ENCODE data around the gene GARIN1A.
"Not testable (repeated sequence)": the region's sequence is repeated elsewhere in the genome, so short reads cannot be mapped to it uniquely, and the experiment has no call there.

The GARIN1A gene

GRCh38 chr7:128671992-128672391 lies at the start of gene GARIN1A:
Gene GARIN1A (plus strand): TSS chr7:128672292. CDS start chr7:128672398, 106 bp downstream.
- DNase-seq, result no peak

DNA sequence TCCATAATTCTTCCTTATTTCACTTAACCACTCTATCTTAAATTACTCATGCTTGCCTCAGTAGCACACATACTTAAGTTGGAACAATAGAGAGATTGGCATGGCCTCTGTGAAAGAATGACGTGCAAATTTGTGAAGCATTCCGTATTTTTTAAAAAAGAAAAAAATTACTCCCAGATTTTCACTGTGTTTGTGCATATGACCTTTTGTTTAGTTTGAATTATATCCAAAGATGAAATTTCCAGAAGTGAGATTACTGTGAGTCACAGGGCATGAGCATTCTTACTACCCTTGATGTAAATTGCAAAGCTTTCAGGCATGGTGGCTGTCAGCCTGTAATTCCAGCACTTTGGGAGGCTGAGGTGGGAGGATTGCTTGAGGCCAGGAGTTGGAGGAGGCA lies 45.0 kb upstream of the GARIN1A start:
- DNase-seq, result not testable (repeated sequence)

- DNase-seq, result not testable (repeated sequence)
These were observed 38.2 kb upstream of the GARIN1A start for GRCh38 chr7:128633915-128634314.

DNA sequence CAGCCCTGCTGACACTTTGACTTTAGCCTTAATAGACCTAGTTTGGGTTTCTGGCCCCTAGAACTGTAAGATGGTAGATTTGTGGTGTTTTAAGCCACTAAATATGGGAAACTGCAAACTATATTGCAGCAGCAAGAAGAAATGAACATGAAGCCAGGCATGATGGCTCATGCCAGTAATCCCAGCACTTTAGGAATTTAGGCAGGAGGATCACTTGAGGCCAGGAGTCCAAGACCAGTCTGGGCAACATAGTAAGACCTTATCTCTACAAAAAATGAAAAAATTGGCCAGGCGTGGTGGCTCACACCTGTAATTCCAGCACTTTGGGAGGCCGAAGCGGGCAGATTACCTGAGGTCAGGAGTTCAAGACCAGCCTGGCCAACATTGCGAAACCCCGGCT lies 26.9 kb upstream of the GARIN1A start:
- DNase-seq, result not testable (repeated sequence)

DNA sequence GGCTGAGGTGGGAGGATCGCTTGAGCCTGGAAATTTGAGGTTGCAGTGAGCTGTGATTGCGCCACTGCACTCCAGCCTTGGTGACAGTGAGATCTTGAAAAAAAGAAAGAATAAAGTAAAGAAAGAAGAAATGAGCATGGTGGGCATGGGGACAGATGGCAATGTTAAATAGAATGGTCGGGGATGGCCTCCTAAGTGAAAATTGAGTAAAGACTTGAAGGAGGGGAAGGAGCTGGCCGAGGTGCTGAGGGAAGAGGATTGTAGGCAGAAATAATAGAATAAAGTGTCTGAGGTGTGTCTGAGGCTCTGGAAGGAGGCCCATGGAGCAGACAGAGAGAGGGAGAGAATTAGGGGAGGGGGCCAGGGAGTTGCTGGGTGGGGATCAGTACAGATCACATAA lies 26.2 kb upstream of the GARIN1A start:
- not testable (repeated sequence) for DNase-seq

DNA sequence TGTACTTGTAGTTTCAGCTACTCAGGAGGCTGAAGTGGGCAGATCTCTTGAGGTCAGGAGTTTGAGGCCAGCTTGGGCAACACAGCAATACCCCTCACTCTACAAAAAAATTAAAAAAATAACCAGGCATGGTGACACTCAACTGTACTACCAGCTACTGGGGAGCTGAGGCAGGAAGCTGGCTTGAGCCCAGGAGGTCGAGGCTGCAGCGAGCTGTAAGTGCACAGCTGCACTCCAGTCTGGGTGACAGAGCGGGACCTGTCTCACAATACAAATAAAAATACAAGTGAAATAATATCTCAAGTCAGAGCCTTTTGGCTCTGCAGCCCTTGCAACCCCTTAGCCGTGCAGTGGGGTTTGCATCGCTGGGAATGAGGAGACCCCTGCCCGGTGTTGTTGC lies 25.2 kb upstream of the GARIN1A start:
- DNase-seq, result not testable (repeated sequence)

DNA sequence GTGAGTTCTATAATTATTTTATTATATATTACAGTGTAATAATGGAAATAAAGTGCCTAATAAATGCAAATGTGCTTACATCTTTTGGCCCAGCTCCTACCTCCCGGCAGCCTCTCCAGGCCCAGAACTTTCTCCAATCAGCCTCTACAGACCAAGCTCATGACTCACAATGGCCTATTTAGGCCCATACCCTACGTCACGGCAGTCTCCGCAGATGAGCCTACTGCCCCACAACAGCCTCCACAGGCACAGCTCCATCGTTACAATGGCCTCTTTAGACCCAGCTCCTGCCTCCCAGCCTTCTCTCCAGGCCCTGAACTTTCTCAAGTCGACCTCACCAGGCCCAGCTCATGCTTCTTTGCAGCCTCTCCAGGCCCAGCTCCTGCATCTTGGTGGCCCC lies 21.0 kb upstream of the GARIN1A start:
- DNase-seq, result not testable (repeated sequence)

- DNase-seq, result not testable (repeated sequence)
These were observed 19.5 kb upstream of the GARIN1A start for GRCh38 chr7:128652606-128653005.

- DNase-seq, result not testable (repeated sequence)
These were observed 18.9 kb upstream of the GARIN1A start for GRCh38 chr7:128653197-128653596.

GRCh38 chr7:128654080-128654479 lies 18.0 kb upstream of the GARIN1A start:
- not testable (repeated sequence) for DNase-seq

DNA sequence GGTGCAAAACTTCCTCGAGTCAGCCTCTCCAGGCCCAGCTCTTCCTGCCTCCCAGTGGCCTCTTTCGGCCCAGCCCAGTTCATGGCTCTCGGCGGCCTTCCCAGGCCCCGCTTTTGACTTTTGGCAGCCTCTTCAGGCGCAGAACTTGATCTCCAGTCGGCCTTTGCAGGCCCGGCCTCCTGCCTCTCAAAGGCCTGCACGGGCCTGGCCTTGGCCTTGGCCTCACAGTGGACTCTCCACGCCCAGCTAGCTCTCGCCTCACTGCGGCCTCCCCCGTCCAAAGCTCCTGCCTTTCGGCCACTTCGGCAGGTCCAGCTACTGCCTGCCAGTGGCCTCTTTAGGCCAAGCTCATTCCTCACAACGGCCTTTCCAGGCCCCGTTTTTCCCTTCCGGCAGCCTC lies 17.6 kb upstream of the GARIN1A start:
- DNase-seq, result not testable (repeated sequence)

DNA sequence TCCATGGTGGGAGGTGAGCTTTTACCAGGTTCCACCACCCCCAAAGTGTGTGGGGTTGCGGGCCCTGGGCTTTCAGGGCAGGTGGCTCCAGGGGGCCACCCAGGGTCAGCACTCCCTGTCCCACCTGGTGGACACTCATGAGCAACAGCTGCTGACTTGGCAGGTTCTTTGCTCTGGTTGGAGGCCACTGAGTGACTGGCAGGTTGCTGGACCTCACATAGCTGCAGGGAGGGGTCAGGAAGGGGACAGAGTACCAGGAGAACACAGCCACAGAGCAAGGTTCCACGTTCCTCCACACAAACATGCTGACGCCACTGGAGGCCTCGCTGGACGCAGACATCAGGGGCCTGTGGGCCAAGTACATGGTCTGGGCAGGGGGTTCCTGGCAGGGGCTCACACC lies 13.7 kb upstream of the GARIN1A start:
- not testable (repeated sequence) for DNase-seq

- DNase-seq, result no peak
These were observed 11.5 kb upstream of the GARIN1A start for GRCh38 chr7:128660596-128660995.

DNA sequence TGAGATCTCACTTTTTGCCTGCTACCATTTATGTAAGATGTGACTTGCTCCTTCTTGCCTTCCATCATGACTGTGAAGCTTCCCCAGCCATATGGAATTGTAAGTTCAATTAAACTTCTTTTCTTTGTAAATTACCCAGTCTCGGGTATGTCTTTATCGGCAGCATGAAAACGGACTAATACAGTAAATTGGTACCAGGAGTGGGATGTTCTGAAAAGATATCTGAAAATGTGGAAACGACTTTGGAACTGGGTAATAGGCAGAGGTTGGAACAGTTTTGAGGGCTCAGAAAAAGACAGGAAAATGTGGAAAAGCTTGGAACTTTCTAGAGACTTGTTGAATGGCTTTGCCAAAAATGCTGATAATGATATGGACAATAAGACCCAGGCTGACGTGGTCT lies 10.6 kb upstream of the GARIN1A start:
- DNase-seq, result no peak

GRCh38 chr7:128662091-128662490 lies 10.0 kb upstream of the GARIN1A start:
- no peak for DNase-seq

DNA sequence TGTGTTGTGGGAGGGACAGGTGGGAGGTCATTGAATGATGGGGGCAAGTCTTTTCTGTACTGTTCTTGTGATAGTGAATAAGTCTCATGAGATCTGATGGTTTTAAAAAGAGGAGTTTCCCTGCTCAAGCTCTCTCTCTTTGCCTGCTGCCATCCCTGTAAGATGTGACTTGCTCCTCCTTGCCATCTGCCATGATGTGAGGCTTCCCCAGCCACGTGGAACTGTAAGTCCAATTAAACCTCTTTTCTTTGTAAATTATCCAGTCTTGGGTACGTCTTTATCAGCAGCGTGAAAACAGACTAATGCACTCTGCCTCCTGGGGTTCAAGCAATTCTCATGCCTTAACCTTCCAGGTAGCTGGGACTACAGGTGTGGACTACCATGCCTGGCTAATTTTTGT lies 8.9 kb upstream of the GARIN1A start:
- not testable (repeated sequence) for DNase-seq

DNA sequence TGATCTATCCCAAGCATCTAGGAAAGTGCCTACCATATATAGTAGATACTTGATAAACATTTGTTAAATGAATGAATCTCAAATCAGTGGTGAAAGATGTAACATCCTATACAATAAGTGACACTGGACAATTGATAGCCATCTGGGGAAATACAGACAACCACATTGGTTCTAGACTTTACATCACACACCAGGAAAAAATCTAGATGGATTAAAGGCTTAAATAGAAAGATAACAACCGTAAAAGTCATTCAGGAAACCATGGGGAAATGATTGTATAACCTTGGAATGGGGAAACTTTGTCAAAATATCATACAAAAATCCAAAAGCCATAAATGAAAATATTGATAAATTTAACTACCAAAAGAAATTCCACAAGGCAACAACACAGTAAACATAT lies 7.0 kb upstream of the GARIN1A start:
- DNase-seq, result no peak

- no peak for DNase-seq
These were observed 5.9 kb upstream of the GARIN1A start for GRCh38 chr7:128666200-128666599.

DNA sequence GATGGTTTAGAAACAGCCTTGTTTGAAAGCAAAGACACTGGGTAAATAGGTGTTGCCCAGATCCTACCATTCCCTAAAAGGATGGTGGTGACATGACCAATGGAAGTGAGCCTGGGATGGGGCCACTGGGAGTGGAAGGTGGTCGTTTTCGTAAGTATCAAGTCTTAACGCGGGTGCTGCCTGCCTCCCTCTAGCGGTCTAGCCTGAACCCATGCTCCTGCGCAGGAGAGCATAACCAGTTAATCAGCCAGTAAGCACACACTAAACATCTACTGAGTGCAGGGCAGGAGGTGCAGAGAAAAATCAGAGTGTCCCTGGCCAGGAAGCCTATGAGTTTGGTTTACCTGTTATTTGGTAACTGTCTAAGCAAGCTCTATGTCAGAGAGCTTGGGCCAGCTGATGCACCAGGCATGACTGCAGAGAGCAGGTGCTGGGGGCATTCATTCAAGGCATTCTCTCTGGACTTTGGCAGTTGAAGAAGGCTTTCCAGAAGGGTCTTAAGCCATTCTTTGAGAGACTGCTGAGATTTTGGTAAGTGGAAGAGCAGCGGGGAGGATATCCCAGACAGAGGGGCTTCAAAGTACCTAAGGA lies 930 bp downstream of the GARIN1A start:
- DNase-seq, result peak; percentile 15

DNA sequence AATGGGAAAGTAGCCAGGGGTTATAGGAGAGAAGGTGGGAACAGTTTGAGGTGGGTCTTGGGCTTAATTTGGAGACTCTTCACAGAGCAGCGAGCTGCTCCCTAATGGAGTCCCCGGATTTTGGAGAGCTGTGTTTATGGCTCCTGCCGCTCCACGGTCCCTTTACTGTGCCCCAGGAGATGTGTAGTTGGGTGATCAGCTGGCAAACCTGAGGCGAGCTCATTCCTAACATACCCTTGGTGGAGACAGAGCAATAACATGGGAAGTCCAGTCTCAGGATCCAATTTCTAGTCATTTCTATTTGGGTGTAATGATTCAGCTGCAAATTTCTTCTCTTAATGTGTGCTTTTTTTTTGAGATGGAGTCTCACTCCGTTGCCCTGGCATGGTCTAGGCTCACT lies 1.5 kb downstream of the GARIN1A start:
- DNase-seq, result no peak

DNA sequence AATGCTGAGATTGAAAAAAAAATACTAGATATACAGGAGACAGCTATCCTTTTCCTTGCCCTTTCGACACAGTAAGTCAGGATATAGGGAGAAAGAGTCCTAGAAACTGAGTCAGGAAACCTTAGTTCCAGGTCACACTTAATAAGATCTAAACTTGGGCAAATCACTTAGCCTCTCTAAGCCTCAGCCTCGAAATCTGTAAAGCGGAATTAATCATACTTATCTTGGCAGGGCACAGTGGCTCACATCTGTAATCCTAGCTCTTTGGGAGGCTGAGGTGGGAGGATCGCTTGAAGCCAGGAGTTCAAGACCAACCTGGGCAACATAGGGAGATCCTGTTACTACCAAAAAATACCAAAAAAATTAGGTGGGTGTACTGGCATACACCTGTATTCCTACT lies 4.6 kb downstream of the GARIN1A start:
- DNase-seq, result no peak

GRCh38 chr7:128679920-128680319 lies 7.8 kb downstream of the GARIN1A start:
- no peak for DNase-seq

DNA sequence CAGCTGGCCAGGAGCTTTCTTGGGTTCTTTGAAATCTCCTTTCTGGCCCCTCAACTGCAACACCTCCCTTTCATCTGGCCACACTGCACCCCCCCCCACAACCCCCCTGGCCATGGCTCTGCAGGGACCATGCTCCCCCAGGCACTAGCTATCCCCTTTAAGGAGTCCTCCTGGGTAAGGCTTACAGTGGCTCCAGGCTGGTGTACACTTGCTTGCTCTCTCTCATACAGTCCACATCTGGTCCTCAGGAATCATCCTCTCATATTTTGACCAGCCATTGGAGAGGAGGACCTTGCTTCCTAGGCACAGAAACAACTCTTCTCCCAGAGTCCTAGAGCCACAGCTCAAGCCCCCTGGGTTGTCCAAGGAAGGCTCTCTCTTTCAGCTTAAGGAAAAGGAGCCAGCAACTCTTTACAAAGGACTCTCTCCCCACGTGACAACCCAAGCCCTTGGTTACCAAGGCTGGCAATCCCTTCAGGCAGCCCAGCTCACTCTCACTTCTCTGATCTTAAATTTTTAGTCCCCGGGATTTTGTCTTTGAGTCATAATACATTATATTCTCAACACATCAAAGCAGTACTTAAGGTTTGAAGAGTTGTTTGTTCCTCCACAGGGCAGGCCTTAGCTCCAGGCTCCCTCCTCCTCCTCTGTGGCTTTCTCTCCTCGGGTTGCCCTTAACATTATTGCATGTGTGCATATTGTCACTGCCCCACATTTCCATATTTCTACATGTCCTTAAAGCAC lies 9.9 kb downstream of the GARIN1A start:
- no peak for DNase-seq

GRCh38 chr7:128683270-128683669 lies 11.2 kb downstream of the GARIN1A start:
- DNase-seq, result not testable (repeated sequence)

DNA sequence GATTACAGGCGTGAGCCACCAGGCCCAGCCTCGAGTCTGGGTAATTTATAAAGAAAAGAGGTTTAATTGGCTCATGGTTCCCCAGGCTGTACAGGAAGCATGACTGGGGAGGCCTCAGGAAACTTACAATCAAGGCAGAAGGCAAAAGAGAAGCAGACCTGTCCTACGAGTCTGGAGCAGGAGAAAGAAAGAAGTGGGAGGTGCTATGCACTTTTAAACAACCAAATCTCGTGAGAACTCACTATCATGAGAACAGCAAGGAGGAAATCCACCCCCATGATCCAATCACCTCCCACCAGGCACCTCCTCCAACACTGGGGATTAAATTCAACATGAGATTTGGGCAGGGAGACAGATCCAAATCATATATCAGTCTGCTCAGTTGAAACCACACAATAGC lies 11.6 kb downstream of the GARIN1A start:
- not testable (repeated sequence) for DNase-seq
